HepG2 (cell line): Measurements from ENCODE around the gene CEP89. TPM values are rescaled to one million over a fixed set of nuclear protein-coding genes. Genes with fewer than 3 reads are reported as not detected.
"Not testable (repeated sequence)": the region's sequence is repeated elsewhere in the genome, so short reads cannot be mapped to it uniquely, and the experiment has no call there.

ENCODE experiments used
- ATAC-seq: fragments of 200-7000 bp; cut with Tn5 transposase; 3 replicates; pipeline ENCODE4 v1.9.1; 2020; ENCODE audit warnings: mild to moderate bottlenecking, moderate library complexity
- BruUV-seq: library from RNA; stranded (reverse); fragments of 400-500 nt; replicated peaks from 2 replicates; lab custom pipeline; 2021; lab: Mats Ljungman, UMichigan
- CTCF ChIA-PET: fragments of 300-600 bp; formaldehyde crosslinking; extraction: SDS; loops from one replicate; lab custom pipeline; 2021; ENCODE audit warnings: low total read pairs, inconsistent platforms, low intra/inter-chr PET ratio; lab: Yijun Ruan, JAX
- POLR2A ChIA-PET: fragments of 350-600 bp; sonication (Branson Sonifier 250); formaldehyde crosslinking; loops from one replicate; lab custom pipeline; 2020; ENCODE audit warnings: antibody characterized with exemption, inconsistent platforms; lab: Yijun Ruan, JAX
- DNase-seq: peaks from one replicate; pipeline ENCODE4 v3.0.0-alpha.2; 2015; ENCODE audit warnings: low spot score
- FAIRE-seq: peaks from 3 replicates; lab custom pipeline; 2011; peaks lifted over from hg19 to GRCh38; lab: Jason Lieb, UNC
- H2AFZ ChIP-seq: one replicate; pipeline ENCODE4 v1.6.1; 2011; ENCODE audit warnings: low read length, inconsistent platforms
- H3K27ac ChIP-seq: fragments of 300-600 bp; 3 replicates; pipeline ENCODE4 v1.8.0; 2011; ENCODE audit warnings: mixed run types, mild to moderate bottlenecking, mixed read lengths, low read length, inconsistent platforms; ENCODE audit not compliant: insufficient read depth; ENCODE audit errors: extremely low read length
- H3K27me3 ChIP-seq, 2 experiments: fragments of 200-600 bp in 1 of 2; 2 replicates in 1 of 2; 3 replicates in 1 of 2; pipeline versions ENCODE4 v1.6.0 to v1.8.0; 2011; ENCODE audit warnings: low read length in 2 of 2, mild to moderate bottlenecking in 2 of 2, moderate library complexity in 2 of 2, inconsistent platforms in 1 of 2; ENCODE audit not compliant: insufficient read depth in 2 of 2, control insufficient read depth in 1 of 2
- H3K36me3 ChIP-seq, 2 experiments: fragments of 200-600 bp in 1 of 2; replicated peaks in 1 of 2; 2 replicates in 1 of 2; 3 replicates in 1 of 2; pipeline versions ENCODE4 v1.5.1 to v1.8.0; 2011; ENCODE audit warnings: low read length in 2 of 2, inconsistent platforms in 1 of 2; ENCODE audit not compliant: insufficient read depth in 2 of 2, control insufficient read depth in 1 of 2
- H3K4me1 ChIP-seq: 2 replicates; pipeline ENCODE4 v1.5.1; 2012; ENCODE audit warnings: low read length, inconsistent platforms; ENCODE audit not compliant: insufficient read depth
- H3K4me2 ChIP-seq: 2 replicates; pipeline ENCODE4 v1.6.0; 2011; ENCODE audit warnings: low read depth, low read length, inconsistent platforms
- H3K4me3 ChIP-seq, 3 experiments: fragments of 200-600 bp in 1 of 3; sonication (generic), shearing (Covaris generic) in 1 of 3; replicated peaks in 1 of 3; 2 replicates each; pipeline ENCODE4 v1.5.1; 2011 to 2016; ENCODE audit warnings: low read length in 3 of 3, inconsistent platforms in 2 of 3, low read depth in 2 of 3, mild to moderate bottlenecking in 2 of 3, control low read depth in 1 of 3, mixed read lengths in 1 of 3; ENCODE audit not compliant: insufficient read depth in 1 of 3
- H3K79me2 ChIP-seq: one replicate; pipeline ENCODE4 v1.6.1; 2011; ENCODE audit warnings: low read length, inconsistent platforms; ENCODE audit not compliant: insufficient read depth
- H3K9ac ChIP-seq: 2 replicates; pipeline ENCODE4 v1.6.0; 2011; ENCODE audit warnings: mild to moderate bottlenecking, low read depth, low read length, inconsistent platforms; ENCODE audit not compliant: insufficient read depth
- H3K9me3 ChIP-seq: 2 replicates; pipeline ENCODE4 v1.5.1; 2012; ENCODE audit warnings: mild to moderate bottlenecking, low read length
- H4K20me1 ChIP-seq: 2 replicates; pipeline ENCODE4 v1.6.0; 2011; ENCODE audit warnings: inconsistent platforms, mild to moderate bottlenecking, low read length, moderate library complexity; ENCODE audit not compliant: insufficient read depth
- RORA ChIP-seq: sonication (generic); formaldehyde crosslinking; IDR thresholded peaks from 2 replicates; pipeline ENCODE4 v1.5.0; 2020; ENCODE audit warnings: mild to moderate bottlenecking, missing genetic modification reagents, moderate library complexity
- ZBTB7A ChIP-seq: sonication (generic); formaldehyde crosslinking; IDR thresholded peaks from 2 replicates; pipeline ENCODE4 v1.8.0; 2022; ENCODE audit warnings: mild to moderate bottlenecking, missing genetic modification reagents
- WGBS: methylation state at CpG from one replicate; pipeline ENCODE4 v1.1.6; 2017; ENCODE audit warnings: low lambda C conversion rate; 5-methylcytosine and 5-hydroxymethylcytosine counted together
- in situ Hi-C: cut with HindIII; loops from 2 replicates; pipeline ENCODE4 v1.10.0; 2017; ENCODE audit warnings: low pct_unique_long_range_greater_than_20kb; ENCODE audit not compliant: extremely low pct_ligation_motif_present
- intact Hi-C: fragments of 100-400 bp; cut with micrococcal nuclease; formaldehyde crosslinking; loops from one replicate; pipeline ENCODE4 v1.10.0; 2022; ENCODE audit not compliant: unreplicated experiment
- polyA plus RNA-seq, 8 experiments: library from polyadenylated mRNA; depleted of rRNA in 3 of 8; stranded (reverse) in 7 of 8; unstranded in 1 of 8; fragments of >200 nt; fragmentation: Illumina TruSeq in 4 of 8; extraction: Trizol in 4 of 8; gene quantifications; 2 replicates each; pipeline versions ENCODE4 v1.2.1 to v1.2.3, GENCODE V29; 2011 to 2016; ENCODE audit warnings: low read depth in 4 of 8, missing spikeins in 1 of 8, mixed read lengths in 1 of 8; ENCODE audit not compliant: insufficient read depth in 1 of 8
- total RNA-seq, 5 experiments: library from RNA; depleted of rRNA; stranded (reverse); fragments of >200 nt; fragmentation: Illumina TruSeq; extraction: Trizol; gene quantifications; 2 replicates each; pipeline ENCODE4 v1.2.3, GENCODE V29; 2016; ENCODE audit warnings: low read depth in 1 of 5
- TF ChIP-seq, protein P1 (sequence below): sonication (generic); formaldehyde crosslinking; IDR thresholded peaks from 2 replicates; pipeline ENCODE4 v1.4.0; 2020; ENCODE audit warnings: low read depth, mild to moderate bottlenecking, missing genetic modification reagents

The CEP89 gene
- total and polyA plus RNA-seq, 2 of the 13 experiments (the other 11 are each of a cell fraction or from before 2014, with no cell fraction given) = 7.2 to 10.9 TPM

DNA sequence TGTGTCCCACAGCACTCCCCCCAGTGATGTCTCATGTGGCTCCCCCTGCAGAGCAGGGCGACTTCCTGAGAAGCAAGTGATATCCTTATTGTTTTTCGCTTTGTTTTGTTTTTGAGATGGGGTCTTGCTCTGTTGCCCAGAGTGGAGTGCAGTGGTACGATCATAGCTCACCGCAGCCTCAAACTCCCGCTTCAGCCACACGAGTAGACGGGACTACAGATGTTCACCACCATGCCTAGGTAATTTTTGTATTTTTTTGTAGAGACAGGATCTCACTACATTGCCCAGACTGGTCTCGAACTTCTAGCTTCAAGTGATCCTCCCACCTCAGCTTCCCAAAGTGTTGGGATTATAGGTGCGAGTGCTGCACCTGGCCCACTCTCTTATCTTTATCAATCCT is 5.0 kb downstream of the CEP89 start:
- Histone ChIP-seq H3K27me3 (no peaks in the 10 kb centered on the region; a peak in 1 of 5 replicates), H3K9ac (no peak overlapping the region), H3K36me3 (peaks cover 6 to 11% of the 10 kb centered on the region in 2 experiments; a peak in 4 of 5 replicates), H3K79me2 (peaks cover 9% of the 10 kb centered on the region), H3K4me3 (no peak overlapping the region), H2AFZ (no peak overlapping the region), H3K9me3 (no peaks in the 10 kb centered on the region), H4K20me1 (no peaks in the 10 kb centered on the region), H3K27ac (no peak overlapping the region), H3K4me1 (peaks cover 12% of the 10 kb centered on the region), H3K4me2 (no peak overlapping the region)
- ChIA-PET CTCF (no interaction called here), POLR2A (no interaction called here)
- DNase-seq (no peak), ATAC-seq (no peak), FAIRE-seq (no peak)
- intact Hi-C loops (no loop called here), in situ Hi-C loops (no loop called here)
- WGBS = 97% methylated on average over 9 of the region's 9 CpGs
- no TSS peak for BruUV-seq
- TF ChIP-seq ZBTB7A (no peak), RORA (CRISPR knock-in tag) (no peak)

DNA sequence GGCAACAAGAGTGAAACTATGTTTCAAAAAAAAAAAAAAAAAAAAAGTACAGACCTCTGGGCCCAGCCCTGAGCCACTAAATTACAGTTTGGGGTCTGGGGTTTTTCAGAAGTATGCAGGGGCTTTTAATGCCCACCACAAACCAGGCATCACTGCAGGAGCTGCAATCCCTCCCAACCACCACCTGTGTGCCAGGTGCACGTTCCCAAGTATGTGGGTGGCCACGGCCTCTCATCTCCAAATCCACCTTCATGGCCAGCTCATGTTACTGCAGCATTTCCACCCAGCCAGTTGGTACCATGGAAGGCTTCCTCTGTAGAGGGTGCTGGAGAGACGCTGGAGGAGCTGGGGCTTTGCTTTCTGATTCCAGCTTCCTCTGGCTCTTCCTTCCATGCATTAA is 26.5 kb downstream of the CEP89 start:
- H4K20me1 ChIP-seq = no peaks in the 10 kb centered on the region
- WGBS = 95% methylated on average over 2 of the region's 3 CpGs
- H3K4me3 ChIP-seq = no peak overlapping the region
- BruUV-seq = no TSS peak
- H3K9me3 ChIP-seq = no peaks in the 10 kb centered on the region
- TF ChIP-seq, protein P1, sequence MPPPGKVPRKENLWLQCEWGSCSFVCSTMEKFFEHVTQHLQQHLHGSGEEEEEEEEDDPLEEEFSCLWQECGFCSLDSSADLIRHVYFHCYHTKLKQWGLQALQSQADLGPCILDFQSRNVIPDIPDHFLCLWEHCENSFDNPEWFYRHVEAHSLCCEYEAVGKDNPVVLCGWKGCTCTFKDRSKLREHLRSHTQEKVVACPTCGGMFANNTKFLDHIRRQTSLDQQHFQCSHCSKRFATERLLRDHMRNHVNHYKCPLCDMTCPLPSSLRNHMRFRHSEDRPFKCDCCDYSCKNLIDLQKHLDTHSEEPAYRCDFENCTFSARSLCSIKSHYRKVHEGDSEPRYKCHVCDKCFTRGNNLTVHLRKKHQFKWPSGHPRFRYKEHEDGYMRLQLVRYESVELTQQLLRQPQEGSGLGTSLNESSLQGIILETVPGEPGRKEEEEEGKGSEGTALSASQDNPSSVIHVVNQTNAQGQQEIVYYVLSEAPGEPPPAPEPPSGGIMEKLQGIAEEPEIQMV (CRISPR knock-in tag) = no peak
- TF ChIP-seq, all 625 proteins: peak for 0
- no peak for ATAC-seq
- Histone ChIP-seq H3K27ac (no peak overlapping the region), H3K4me2 (no peak overlapping the region), H3K27me3 (no peaks in the 10 kb centered on the region), H2AFZ (no peak overlapping the region), H3K4me1 (no peaks in the 10 kb centered on the region), H3K9ac (no peak overlapping the region), H3K79me2 (no peaks in the 10 kb centered on the region), H3K36me3 (peaks cover 4 to 20% of the 10 kb centered on the region in 2 experiments; a peak in 4 of 5 replicates)
- in situ Hi-C loops (no loop called here), intact Hi-C loops (no loop called here)
- no peak for FAIRE-seq
- POLR2A ChIA-PET = no interaction called here
- CTCF ChIA-PET = no interaction called here
- DNase-seq = no peak

GRCh38 chr19:32941273-32941672 is 30.5 kb downstream of the CEP89 start:
- H3K27me3 ChIP-seq, H3K4me3 ChIP-seq, CTCF ChIA-PET, FAIRE-seq, intact Hi-C loops, H3K79me2 ChIP-seq, H2AFZ ChIP-seq, in situ Hi-C loops, H4K20me1 ChIP-seq, H3K4me1 ChIP-seq, H3K9ac ChIP-seq, BruUV-seq, DNase-seq, ATAC-seq, H3K9me3 ChIP-seq, POLR2A ChIA-PET, H3K4me2 ChIP-seq, H3K27ac ChIP-seq: not testable (repeated sequence)
- peaks cover 6 to 15% of the 10 kb centered on the region in 2 experiments; a peak in 4 of 5 replicates for H3K36me3 ChIP-seq
- WGBS = 98% methylated on average over 5 of the region's 5 CpGs
